ENCODE measurements around the gene GRID2.
"Not testable (repeated sequence)": the region's sequence is repeated elsewhere in the genome, so short reads cannot be mapped to it uniquely, and the experiment has no call there.

The GRID2 gene

DNA sequence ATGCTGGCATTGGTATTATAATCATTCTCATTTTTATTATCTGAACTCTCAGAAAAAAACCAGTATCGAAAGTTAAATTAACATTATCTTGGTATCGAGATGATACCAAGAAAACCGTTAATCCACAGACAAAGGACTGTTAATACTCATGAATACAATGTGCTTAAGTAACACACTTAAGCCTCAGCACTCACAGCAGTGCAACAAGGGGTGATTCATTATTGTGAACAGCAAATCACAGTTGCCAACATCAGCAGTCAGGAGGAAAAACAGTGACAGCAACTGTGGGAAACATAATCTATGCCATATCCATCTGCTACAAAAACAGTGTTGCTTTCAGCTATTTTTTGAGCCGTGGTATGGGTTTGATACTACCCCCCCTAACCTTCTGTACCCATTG lies 1313.8 kb downstream of the GRID2 start:
- no peak for DNase-seq

GRCh38 chr4:93633721-93634120 lies 1330.0 kb downstream of the GRID2 start:
- DNase-seq = no peak

GRCh38 chr4:93635943-93636342 lies 1332.2 kb downstream of the GRID2 start:
- no peak for DNase-seq

- no peak for DNase-seq
Measured at GRCh38 chr4:93645120-93645519, 1341.4 kb downstream of the GRID2 start.

- DNase-seq = no peak
Measured at GRCh38 chr4:93646233-93646930, 1342.6 kb downstream of the GRID2 start.

DNA sequence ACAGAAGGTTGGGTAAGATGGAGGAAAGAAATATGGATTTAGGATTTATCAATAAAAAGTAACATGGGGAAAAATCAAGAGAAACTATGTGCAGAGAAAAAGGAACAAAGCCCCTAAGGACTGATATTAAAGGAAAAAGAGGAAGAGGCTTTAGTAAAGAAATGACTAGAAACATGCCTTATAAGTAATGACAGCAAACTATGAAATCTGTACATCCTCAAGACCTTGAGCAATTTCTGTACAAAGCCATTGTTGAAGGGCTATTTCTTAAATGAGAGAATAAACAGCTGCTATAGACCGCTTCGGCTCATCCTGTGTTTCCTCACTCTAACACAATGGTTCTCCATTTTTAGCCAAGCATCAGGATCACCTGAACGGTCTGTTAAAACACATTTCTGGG lies 1344.5 kb downstream of the GRID2 start:
- DNase-seq = no peak

- no peak for DNase-seq
Measured at GRCh38 chr4:93649828-93650227, 1346.1 kb downstream of the GRID2 start.

GRCh38 chr4:93654211-93654610 lies 1350.4 kb downstream of the GRID2 start:
- no peak for DNase-seq

- no peak for DNase-seq
Measured at GRCh38 chr4:93657527-93657926, 1353.8 kb downstream of the GRID2 start.

- DNase-seq = no peak
Measured at GRCh38 chr4:93658443-93658842, 1354.7 kb downstream of the GRID2 start.

DNA sequence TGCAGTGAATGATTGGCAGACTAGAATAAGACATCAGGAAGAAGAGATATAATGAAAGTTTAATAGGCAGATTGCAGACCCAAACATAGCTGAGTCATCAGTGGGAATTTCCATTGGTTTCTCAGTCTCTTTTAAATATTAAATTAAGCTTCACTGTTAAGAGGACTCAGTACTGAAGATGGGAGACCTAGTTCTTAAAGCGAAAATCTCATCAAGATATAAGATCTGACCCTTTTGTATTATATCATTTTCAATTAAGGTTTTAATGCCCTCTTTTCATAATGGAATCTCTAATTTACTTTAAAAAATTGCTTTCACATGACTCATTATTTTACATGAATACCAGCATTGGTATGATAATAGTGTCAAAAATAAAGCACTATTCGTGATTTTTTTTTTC lies 1355.9 kb downstream of the GRID2 start:
- no peak for DNase-seq

GRCh38 chr4:93660036-93660435 lies 1356.3 kb downstream of the GRID2 start:
- no peak for DNase-seq

- no peak for DNase-seq
Measured at GRCh38 chr4:93670434-93670833, 1366.7 kb downstream of the GRID2 start.

DNA sequence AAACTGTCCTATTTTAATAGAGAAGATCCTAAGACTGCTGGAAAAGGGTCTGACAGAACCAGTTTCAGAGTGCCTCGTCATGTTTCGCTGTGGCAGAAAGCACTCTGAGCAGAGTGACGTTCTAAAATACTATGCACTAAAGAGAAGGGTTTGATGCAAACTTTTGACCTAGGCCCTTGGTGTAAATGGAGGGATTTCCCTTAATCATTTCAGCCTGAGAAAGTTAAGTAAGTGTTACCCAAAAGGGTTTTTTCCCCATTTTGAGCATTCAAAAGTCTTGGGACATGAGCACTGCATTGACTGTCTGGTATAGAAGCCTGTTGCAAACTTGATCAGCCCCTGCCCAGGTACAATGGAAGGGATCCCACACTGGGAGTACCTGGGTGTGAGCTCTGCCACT lies 1367.3 kb downstream of the GRID2 start:
- no peak for DNase-seq

DNA sequence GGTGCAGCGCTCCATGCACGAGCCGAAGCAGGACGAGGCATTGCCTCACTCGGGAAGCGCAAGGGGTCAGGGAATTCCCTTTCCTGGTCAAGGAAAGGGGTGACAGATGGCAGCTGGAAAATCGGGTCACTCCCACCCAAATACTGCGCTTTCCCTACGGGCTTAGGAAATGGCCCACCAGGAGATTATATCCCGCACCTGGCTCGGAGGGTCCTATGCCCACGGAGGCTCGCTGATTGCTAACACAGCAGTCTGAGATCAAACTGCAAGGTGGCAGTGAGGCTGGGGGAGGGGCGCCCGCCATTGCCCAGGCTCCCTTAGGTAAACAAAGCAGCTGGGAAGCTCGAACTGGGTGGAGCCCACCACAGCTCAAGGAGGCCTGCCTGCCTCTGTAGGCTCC lies 1373.2 kb downstream of the GRID2 start:
- DNase-seq = not testable (repeated sequence)

- DNase-seq = no peak
Measured at GRCh38 chr4:93684571-93684970, 1380.8 kb downstream of the GRID2 start.

- no peak for DNase-seq
Measured at GRCh38 chr4:93687304-93687703, 1383.5 kb downstream of the GRID2 start.

DNA sequence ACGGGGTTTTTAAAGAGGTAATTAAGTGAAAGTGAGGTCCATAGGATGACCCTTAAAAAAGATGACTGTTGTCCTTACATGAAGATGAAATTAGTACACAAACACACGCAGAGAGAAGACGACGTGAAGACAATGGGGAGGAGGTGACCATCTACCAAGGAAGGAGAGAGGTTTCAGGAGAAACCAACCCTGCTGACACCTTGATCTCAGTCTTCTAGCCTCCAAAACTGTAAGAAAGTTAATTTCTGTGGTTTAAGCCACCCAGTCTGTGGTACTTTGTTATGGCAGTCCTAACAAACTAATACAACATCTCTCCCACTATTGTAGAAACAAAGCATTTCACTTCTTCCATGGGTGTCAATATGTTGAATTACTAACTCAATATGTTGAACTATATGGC lies 1385.2 kb downstream of the GRID2 start:
- no peak for DNase-seq

- DNase-seq = no peak
Measured at GRCh38 chr4:93693141-93693540, 1389.4 kb downstream of the GRID2 start.

DNA sequence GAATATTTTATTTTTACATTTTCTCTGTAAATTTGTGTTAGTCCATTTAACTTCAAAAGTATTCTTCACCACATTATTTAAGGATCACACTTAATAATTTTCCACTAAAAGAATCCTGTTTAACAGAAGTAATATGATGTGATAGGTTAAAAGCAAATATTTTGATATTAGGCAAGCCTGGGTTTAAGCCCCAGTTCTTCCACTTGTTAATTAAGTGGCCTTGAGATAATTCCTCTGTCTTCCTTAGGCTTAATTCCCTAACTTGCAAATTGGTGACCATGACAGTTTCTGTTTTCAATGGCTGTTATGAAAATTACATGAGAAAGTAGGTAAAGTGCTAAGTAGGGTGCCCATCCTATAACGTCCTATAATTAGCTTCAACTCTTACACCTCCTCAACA lies 1394.9 kb downstream of the GRID2 start:
- no peak for DNase-seq

DNA sequence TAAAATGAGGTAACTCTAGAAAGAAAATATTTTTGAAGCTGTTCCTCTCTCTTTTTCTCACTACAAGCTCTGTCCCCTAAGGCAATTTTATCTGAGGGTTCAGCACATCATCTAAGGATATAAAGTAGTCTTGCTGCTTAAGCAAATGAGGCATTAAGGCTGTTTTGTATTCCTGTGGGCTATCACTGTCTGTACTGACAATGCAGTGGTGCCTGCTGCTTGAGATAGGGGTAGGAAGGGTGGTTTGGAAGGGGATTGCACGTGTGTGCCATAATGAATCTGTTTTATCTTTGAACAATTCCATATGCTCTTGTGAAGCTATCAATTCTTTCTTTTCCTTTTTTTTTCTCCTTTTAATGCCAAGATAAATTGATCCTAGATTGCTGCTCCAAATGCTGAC lies 1396.8 kb downstream of the GRID2 start:
- no peak for DNase-seq

- DNase-seq = no peak
Measured at GRCh38 chr4:93710101-93710846, 1406.5 kb downstream of the GRID2 start.

- DNase-seq = no peak
Measured at GRCh38 chr4:93710847-93711430, 1407.2 kb downstream of the GRID2 start.

GRCh38 chr4:93718233-93718632 lies 1414.5 kb downstream of the GRID2 start:
- no peak for DNase-seq

All from activated CD4-positive, alpha-beta T cell treated with anti-CD3 and anti-CD28 coated beads, Interleukin-10, Interleukin-2, amounts not matched to agents 100 ng/mL and 50 ng/mL, durations not matched to agents 16 hours and 8 hours (primary cell).